ENCODE data around the gene DNAH7.

DNAH7 gene

GRCh38 chr2:195695002-195695631 is 373.5 kb downstream of the DNAH7 start:
- TF ChIP-seq GATA3 (IDR thresholded peaks at IDR 0.05; ENCODE audit: low read depth, low read length) (no peak), GATA2 (IDR thresholded peaks at IDR 0.05; ENCODE audit: low read depth, low read length) (no peak)

GRCh38 chr2:195694553-195694952 is 374.1 kb downstream of the DNAH7 start:
- no peak for TF ChIP-seq GATA3 (IDR thresholded peaks at IDR 0.05; ENCODE audit: low read depth, low read length)
- TF ChIP-seq GATA2 (IDR thresholded peaks at IDR 0.05; ENCODE audit: low read depth, low read length) = no peak
